PC-3 (cell line): ENCODE measurements around the gene ESCO1. TPM values are rescaled to one million over a fixed set of nuclear protein-coding genes. Genes with fewer than 3 reads are reported as not detected.
"Not testable (repeated sequence)": the region's sequence is repeated elsewhere in the genome, so short reads cannot be mapped to it uniquely, and the experiment has no call there.

Source experiments
- ATAC-seq: fragments of 200-7000 bp; cut with Tn5 transposase; 2 replicates; pipeline ENCODE4 v1.9.1; 2020; ENCODE audit warnings: mild to moderate bottlenecking, moderate library complexity
- Bru-seq: library from RNA; stranded (reverse); fragments of 400-500 nt; gene quantifications from one replicate; lab custom pipeline; 2021; lab: Mats Ljungman, UMichigan
- BruChase-seq, 2 experiments: library from RNA; stranded (reverse); fragments of 400-500 nt; gene quantifications; one replicate each; lab custom pipeline; 2021; lab: Mats Ljungman, UMichigan
- BruUV-seq: library from RNA; stranded (reverse); fragments of 400-500 nt; replicated peaks from 2 replicates; lab custom pipeline; 2021; lab: Mats Ljungman, UMichigan
- CTCF ChIA-PET: fragments of 300-600 bp; sonication (Branson Sonifier 250); formaldehyde crosslinking; loops from one replicate; lab custom pipeline; 2022; ENCODE audit warnings: antibody characterized with exemption; lab: Charles Lee
- POLR2A ChIA-PET: fragments of 300-600 bp; sonication (Branson Sonifier 250); formaldehyde crosslinking; loops from one replicate; lab custom pipeline; 2022; ENCODE audit warnings: antibody characterized with exemption; ENCODE audit not compliant: unreplicated experiment; lab: Charles Lee
- DNase-seq: peaks from one replicate; pipeline ENCODE4 v3.0.0-alpha.2; 2015
- H2AFZ ChIP-seq: fragments of 300-600 bp; sonication (generic); 2 replicates; pipeline ENCODE4 v1.6.0; 2016; ENCODE audit warnings: antibody characterized with exemption, low read length
- H3F3A ChIP-seq: fragments of 300-600 bp; sonication (generic); one replicate; pipeline ENCODE4 v1.6.0; 2017; ENCODE audit warnings: antibody characterized with exemption, low read length, control low read depth, mild to moderate bottlenecking; ENCODE audit not compliant: unreplicated experiment
- H3K27ac ChIP-seq: fragments of 300-600 bp; sonication (generic); 2 replicates; pipeline ENCODE4 v1.5.1; 2016; ENCODE audit warnings: mild to moderate bottlenecking, low read length
- H3K27me3 ChIP-seq: fragments of 300-600 bp; sonication (generic); 2 replicates; pipeline ENCODE4 v1.6.1; 2016; ENCODE audit warnings: low read length, mixed read lengths
- H3K36me3 ChIP-seq: fragments of 300-600 bp; sonication (generic); 2 replicates; pipeline ENCODE4 v1.6.1; 2016; ENCODE audit warnings: low read depth, mixed run types, low read length, mixed read lengths
- H3K4me1 ChIP-seq: fragments of 300-600 bp; sonication (generic); 2 replicates; pipeline ENCODE4 v1.5.1; 2016; ENCODE audit warnings: low read length; ENCODE audit not compliant: insufficient read depth
- H3K4me2 ChIP-seq: fragments of 300-600 bp; sonication (generic); 2 replicates; pipeline ENCODE4 v1.6.0; 2016; ENCODE audit warnings: low read length
- H3K4me3 ChIP-seq: fragments of 300-600 bp; sonication (generic); 2 replicates; pipeline ENCODE4 v1.5.1; 2016; ENCODE audit warnings: mild to moderate bottlenecking, low read length, mixed read lengths
- H3K79me2 ChIP-seq: fragments of 300-600 bp; sonication (generic); 2 replicates; pipeline ENCODE4 v1.6.1; 2017; ENCODE audit warnings: low read length, mixed read lengths
- H3K9ac ChIP-seq: fragments of 300-600 bp; sonication (generic); 2 replicates; pipeline ENCODE4 v1.6.0; 2016; ENCODE audit warnings: mild to moderate bottlenecking, low read length
- H3K9me2 ChIP-seq: fragments of 300-600 bp; sonication (generic); replicated peaks from 2 replicates; pipeline ENCODE4 v1.6.1; 2016; ENCODE audit warnings: mixed run types, low read length, mixed read lengths
- H3K9me3 ChIP-seq: fragments of 300-600 bp; sonication (generic); 2 replicates; pipeline ENCODE4 v1.6.1; 2016; ENCODE audit warnings: low read length, mixed read lengths
- H4K20me1 ChIP-seq: fragments of 300-600 bp; sonication (generic); 2 replicates; pipeline ENCODE4 v1.6.1; 2016; ENCODE audit warnings: low read length, mixed read lengths
- EZH2 ChIP-seq: fragments of 300-600 bp; sonication (generic); IDR thresholded peaks from one replicate; pipeline ENCODE4 v1.6.1; 2017; ENCODE audit warnings: antibody characterized with exemption, mild to moderate bottlenecking, low read length; ENCODE audit not compliant: unreplicated experiment
- EZH2phosphoT487 ChIP-seq: fragments of 300-600 bp; sonication (generic); IDR thresholded peaks from 2 replicates; pipeline ENCODE4 v1.6.1; 2018; ENCODE audit warnings: mild to moderate bottlenecking, antibody characterized with exemption, low read length, borderline replicate concordance
- intact Hi-C: fragments of 100-400 bp; cut with micrococcal nuclease; formaldehyde crosslinking; loops from 2 replicates; pipeline ENCODE4 v1.9.0; 2023
- long read RNA-seq: library from polyadenylated mRNA; unstranded; transcript quantifications from one replicate; pipeline ENCODE4 v2.0.0, GENCODE V29; 2021; ENCODE audit not compliant: unreplicated experiment
- total RNA-seq: library from RNA; depleted of rRNA; stranded (reverse); fragments of >200 nt; gene quantifications from 2 replicates; pipeline ENCODE4 v1.2.3, GENCODE V29; 2014; rRNA removed
- TF ChIP-seq, protein P1 (sequence below): fragments of 300-600 bp; sonication (generic); conservative IDR thresholded peaks from 2 replicates; pipeline ENCODE4 v1.5.1; 2017; ENCODE audit warnings: antibody characterized with exemption, low read depth, mild to moderate bottlenecking, low read length

ESCO1 gene, protein sequence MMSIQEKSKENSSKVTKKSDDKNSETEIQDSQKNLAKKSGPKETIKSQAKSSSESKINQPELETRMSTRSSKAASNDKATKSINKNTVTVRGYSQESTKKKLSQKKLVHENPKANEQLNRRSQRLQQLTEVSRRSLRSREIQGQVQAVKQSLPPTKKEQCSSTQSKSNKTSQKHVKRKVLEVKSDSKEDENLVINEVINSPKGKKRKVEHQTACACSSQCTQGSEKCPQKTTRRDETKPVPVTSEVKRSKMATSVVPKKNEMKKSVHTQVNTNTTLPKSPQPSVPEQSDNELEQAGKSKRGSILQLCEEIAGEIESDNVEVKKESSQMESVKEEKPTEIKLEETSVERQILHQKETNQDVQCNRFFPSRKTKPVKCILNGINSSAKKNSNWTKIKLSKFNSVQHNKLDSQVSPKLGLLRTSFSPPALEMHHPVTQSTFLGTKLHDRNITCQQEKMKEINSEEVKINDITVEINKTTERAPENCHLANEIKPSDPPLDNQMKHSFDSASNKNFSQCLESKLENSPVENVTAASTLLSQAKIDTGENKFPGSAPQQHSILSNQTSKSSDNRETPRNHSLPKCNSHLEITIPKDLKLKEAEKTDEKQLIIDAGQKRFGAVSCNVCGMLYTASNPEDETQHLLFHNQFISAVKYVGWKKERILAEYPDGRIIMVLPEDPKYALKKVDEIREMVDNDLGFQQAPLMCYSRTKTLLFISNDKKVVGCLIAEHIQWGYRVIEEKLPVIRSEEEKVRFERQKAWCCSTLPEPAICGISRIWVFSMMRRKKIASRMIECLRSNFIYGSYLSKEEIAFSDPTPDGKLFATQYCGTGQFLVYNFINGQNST
- total RNA-seq (17.0 and 17.5 TPM in 2 replicates), Bru-seq, nascent RNA (percentile 87 among the genes with signal in this experiment), BruChase-seq, experiment 1, labeled RNA remaining after a 6-hour chase (percentile 85 among the genes with signal in this experiment), BruChase-seq, experiment 2, labeled RNA remaining after a 2-hour chase (percentile 86 among the genes with signal in this experiment)
- long read RNA-seq, full-length matches to known transcripts, result 17 of 63 reads
- long read RNA-seq, partial matches to known transcripts, result 33 of 63 reads
- long read RNA-seq, other reads (novel, unspliced or antisense), result 13 of 63 reads

DNA sequence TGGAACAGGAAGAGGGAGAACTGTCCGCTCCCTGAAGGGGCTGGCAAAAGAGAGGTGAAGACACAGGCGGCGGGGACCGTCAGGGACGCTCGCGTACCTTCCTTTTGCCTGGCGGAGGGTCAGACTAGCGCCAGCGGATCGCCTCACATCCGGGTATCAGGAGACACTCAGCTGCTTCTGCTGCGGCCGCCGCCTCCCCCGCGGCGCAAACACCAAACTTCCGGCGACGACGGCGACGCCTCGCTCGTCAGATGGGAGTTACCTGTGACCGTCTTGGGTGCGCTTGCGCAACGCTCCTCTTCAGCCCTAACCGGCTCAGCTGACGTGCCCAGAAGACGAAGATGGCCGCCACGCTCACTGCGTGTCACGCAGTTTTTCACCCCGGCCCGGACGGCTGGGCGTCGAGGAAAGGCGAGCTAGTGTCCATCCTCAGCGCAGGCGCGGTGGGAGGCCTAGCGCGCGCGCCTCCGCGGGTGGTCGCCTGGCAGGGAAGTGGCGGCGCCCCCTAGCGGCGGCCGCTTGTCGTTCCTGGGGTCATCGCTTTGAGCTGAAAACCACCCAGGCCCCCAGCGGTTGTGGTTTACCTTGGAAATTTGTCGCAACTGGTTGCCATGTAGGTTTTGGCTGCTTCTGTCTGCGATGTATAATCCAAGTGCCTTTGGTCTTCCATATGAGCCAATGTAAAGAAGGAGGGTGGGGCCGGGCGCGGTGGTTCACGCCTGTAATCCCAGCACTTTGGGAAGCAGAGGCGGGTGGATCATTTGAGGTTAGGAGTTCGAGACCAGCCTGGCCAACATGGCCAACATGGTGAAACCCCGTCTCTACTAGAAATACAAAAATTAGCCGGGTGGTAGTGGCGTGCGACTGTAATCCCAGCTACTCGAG is at the start of gene ESCO1:
Gene ESCO1, minus strand, starts transcription at position 179 of the 885 bp plus-strand sequence. CDS start 25,861 bp downstream, outside the sequence.
- DNase-seq (peak; percentile 98), ATAC-seq (peak; percentile 91)
- no TSS peak for BruUV-seq
- Histone ChIP-seq H3K9me3 (no peaks in the 10 kb centered on the region), H3K9me2 (no peaks in the 10 kb centered on the region), H3K79me2 (peaks cover 44% of the 10 kb centered on the region), H3K9ac (peak within 1 kb of the TSS; percentile 95), H3K4me3 (peak within 1 kb of the TSS; percentile 99), H3F3A (no peaks in the 10 kb centered on the region), H2AFZ (peak within 1 kb of the TSS; percentile 79), H3K27ac (peak within 1 kb of the TSS; percentile 94), H3K27me3 (no peaks in the 10 kb centered on the region), H3K4me2 (peak within 1 kb of the TSS; percentile 98), H3K36me3 (no peaks in the 10 kb centered on the region), H4K20me1 (no peaks in the 10 kb centered on the region; the same call in 1 of the 2 replicates), H3K4me1 (peaks cover 14% of the 10 kb centered on the region)
- ChIA-PET POLR2A (interaction anchor here (0.6 to 1.0 kb wide), 8 partner anchors 12 to 239 kb away, joined by 3 to 14 read pairs (median 4); partner anchors contain the start of gene SNRPD1), CTCF (interaction anchor here (0.5 to 1.9 kb wide), 16 partner anchors 12 to 483 kb away, joined by 3 to 9 read pairs (median 4); partner anchors contain the start of genes ABHD3, MIB1 and SNRPD1)
- intact Hi-C loops, result loop anchor here (2.0 kb wide), 1 partner anchor 14 kb away; no protein-coding TSS in a partner anchor
- TF ChIP-seq, protein P1, sequence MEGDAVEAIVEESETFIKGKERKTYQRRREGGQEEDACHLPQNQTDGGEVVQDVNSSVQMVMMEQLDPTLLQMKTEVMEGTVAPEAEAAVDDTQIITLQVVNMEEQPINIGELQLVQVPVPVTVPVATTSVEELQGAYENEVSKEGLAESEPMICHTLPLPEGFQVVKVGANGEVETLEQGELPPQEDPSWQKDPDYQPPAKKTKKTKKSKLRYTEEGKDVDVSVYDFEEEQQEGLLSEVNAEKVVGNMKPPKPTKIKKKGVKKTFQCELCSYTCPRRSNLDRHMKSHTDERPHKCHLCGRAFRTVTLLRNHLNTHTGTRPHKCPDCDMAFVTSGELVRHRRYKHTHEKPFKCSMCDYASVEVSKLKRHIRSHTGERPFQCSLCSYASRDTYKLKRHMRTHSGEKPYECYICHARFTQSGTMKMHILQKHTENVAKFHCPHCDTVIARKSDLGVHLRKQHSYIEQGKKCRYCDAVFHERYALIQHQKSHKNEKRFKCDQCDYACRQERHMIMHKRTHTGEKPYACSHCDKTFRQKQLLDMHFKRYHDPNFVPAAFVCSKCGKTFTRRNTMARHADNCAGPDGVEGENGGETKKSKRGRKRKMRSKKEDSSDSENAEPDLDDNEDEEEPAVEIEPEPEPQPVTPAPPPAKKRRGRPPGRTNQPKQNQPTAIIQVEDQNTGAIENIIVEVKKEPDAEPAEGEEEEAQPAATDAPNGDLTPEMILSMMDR, result peak; percentile 80
- TF ChIP-seq EZH2phosphoT487, result no peak
- TF ChIP-seq EZH2, result no peak

DNA sequence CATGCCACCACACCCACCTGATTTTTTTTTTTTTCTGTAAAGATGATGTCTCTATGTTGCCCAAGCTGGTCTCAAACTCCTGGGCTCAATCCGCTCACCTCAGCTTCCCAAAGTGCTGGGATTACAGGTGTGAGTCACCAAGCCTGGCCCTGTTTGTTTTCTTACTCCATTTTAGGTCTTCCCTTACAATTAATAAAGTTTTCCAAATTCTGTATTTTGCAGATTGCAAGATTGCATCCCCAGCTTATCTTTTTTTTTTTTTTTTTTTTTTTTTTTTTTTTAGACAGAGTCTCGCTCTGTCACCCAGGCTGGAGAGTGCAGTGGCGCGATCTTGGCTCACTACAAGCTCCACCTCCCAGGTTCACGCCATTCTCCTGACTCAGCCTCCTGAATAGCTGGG is 39.9 kb upstream of the ESCO1 start:
- H3K27ac ChIP-seq, H3K9me3 ChIP-seq, ATAC-seq, BruUV-seq, H3K9ac ChIP-seq, H2AFZ ChIP-seq, H3K4me3 ChIP-seq, H4K20me1 ChIP-seq, H3F3A ChIP-seq, H3K4me2 ChIP-seq, H3K9me2 ChIP-seq, H3K27me3 ChIP-seq, H3K79me2 ChIP-seq, intact Hi-C loops, H3K36me3 ChIP-seq: not testable (repeated sequence)
- ChIA-PET POLR2A (interaction anchor here (0.6 kb wide), 1 partner anchor 102 kb away, joined by 5 read pairs; no protein-coding TSS in a partner anchor), CTCF (interaction anchor here (0.8 kb wide), 1 partner anchor 40 kb away, joined by 4 read pairs; the partner anchor contains the start of gene ESCO1)
- H3K4me1 ChIP-seq, result peaks cover 35% of the 10 kb centered on the region
- DNase-seq, result peak; percentile 9
